HCT116 (cell line): ENCODE results near the gene TRRAP. TPM values are rescaled to one million over a fixed set of nuclear protein-coding genes. Genes with fewer than 3 reads are reported as not detected.

ENCODE experiments used
- ATAC-seq: fragments of 200-7000 bp; cut with Tn5 transposase; 2 replicates; pipeline ENCODE4 v1.9.1; 2020; ENCODE audit warnings: mild to moderate bottlenecking, moderate library complexity
- BruUV-seq: library from RNA; stranded (reverse); fragments of 400-500 nt; replicated peaks from 2 replicates; lab custom pipeline; 2021; lab: Mats Ljungman, UMichigan
- CTCF ChIA-PET: fragments of 300-600 bp; sonication (Branson Sonifier 250); formaldehyde crosslinking; loops from one replicate; lab custom pipeline; 2021; ENCODE audit warnings: antibody characterized with exemption; lab: Charles Lee
- POLR2A ChIA-PET: fragments of 300-600, 350-600 bp; sonication (Branson Sonifier 250); formaldehyde crosslinking; loops from one replicate; lab custom pipeline; 2021; ENCODE audit warnings: antibody characterized with exemption; lab: Charles Lee
- RAD21 ChIA-PET, 2 experiments: fragments of 300-600 bp; sonication (Branson Sonifier 250); formaldehyde crosslinking; loops; one replicate each; lab custom pipeline; 2023; ENCODE audit warnings: low total read pairs in 2 of 2; ENCODE audit not compliant: uncharacterized antibody in 2 of 2, unreplicated experiment in 2 of 2, low non-redundant PET in 1 of 2; lab: Charles Lee
- DNase-seq: peaks from one replicate; pipeline ENCODE4 v3.0.0-alpha.2; 2010; ENCODE audit warnings: low read depth, low spot score
- H2AFZ ChIP-seq: fragments of 200-600 bp; shearing (Covaris generic), sonication (generic); 2 replicates; pipeline ENCODE4 v1.6.1; 2017; ENCODE audit warnings: low read depth, mixed run types, mixed read lengths, antibody characterized with exemption, low read length; ENCODE audit not compliant: poor library complexity, severe bottlenecking
- H3K27ac ChIP-seq: 2 replicates; pipeline ENCODE4 v1.5.1; 2012; ENCODE audit warnings: low read depth, low read length
- H3K27me3 ChIP-seq: fragments of 200-600 bp; sonication (generic); 2 replicates; pipeline ENCODE4 v1.6.1; 2016; ENCODE audit warnings: mixed run types, low read length, mixed read lengths; ENCODE audit not compliant: insufficient read depth
- H3K36me3 ChIP-seq, 2 experiments: fragments of 200-500 bp in 1 of 2; fragments of 200-600 bp in 1 of 2; sonication (Bioruptor generic) in 1 of 2; sonication (generic) in 1 of 2; 2 replicates each; pipeline versions ENCODE4 v1.5.1 to v1.6.1; 2014 to 2016; ENCODE audit warnings: low read length in 2 of 2, inconsistent platforms in 1 of 2, mixed read lengths in 1 of 2, mixed run types in 1 of 2; ENCODE audit not compliant: insufficient read depth in 2 of 2, control insufficient read depth in 1 of 2
- H3K4me1 ChIP-seq, 2 experiments: fragments of 200-600 bp in 1 of 2; sonication (generic) in 1 of 2; 2 replicates each; pipeline versions ENCODE4 v1.5.1 to v1.6.1; 2012 to 2017; ENCODE audit warnings: low read length in 2 of 2, inconsistent platforms in 1 of 2, mild to moderate bottlenecking in 1 of 2, mixed read lengths in 1 of 2, mixed run types in 1 of 2, moderate library complexity in 1 of 2; ENCODE audit not compliant: insufficient read depth in 2 of 2, control insufficient read depth in 1 of 2
- H3K4me2 ChIP-seq: fragments of 200-600 bp; sonication (generic); 2 replicates; pipeline ENCODE4 v1.6.1; 2017; ENCODE audit warnings: mixed run types, low read length, mixed read lengths
- H3K4me3 ChIP-seq, 2 experiments: fragments of 200-600 bp in 1 of 2; sonication (generic) in 1 of 2; replicated peaks in 1 of 2; 2 replicates each; pipeline ENCODE4 v1.5.1; 2011 to 2016; ENCODE audit warnings: low read length in 2 of 2, control low read depth in 1 of 2, low read depth in 1 of 2, mild to moderate bottlenecking in 1 of 2, mixed read lengths in 1 of 2, mixed run types in 1 of 2
- H3K79me2 ChIP-seq: fragments of 200-600 bp; sonication (generic); 2 replicates; pipeline ENCODE4 v1.6.1; 2017; ENCODE audit warnings: mild to moderate bottlenecking, mixed run types, low read length, moderate library complexity, mixed read lengths; ENCODE audit not compliant: insufficient read depth
- H3K9ac ChIP-seq: fragments of 200-600 bp; sonication (generic); 2 replicates; pipeline ENCODE4 v1.6.1; 2016; ENCODE audit warnings: low read length, mixed read lengths
- H3K9me2 ChIP-seq: fragments of 200-600 bp; sonication (generic), shearing (Covaris generic); 2 replicates; pipeline ENCODE4 v1.6.1; 2017; ENCODE audit warnings: mixed run types, mild to moderate bottlenecking, moderate library complexity; ENCODE audit not compliant: insufficient read depth
- H3K9me3 ChIP-seq, 2 experiments: fragments of 200-500 bp in 1 of 2; fragments of 200-600 bp in 1 of 2; sonication (Bioruptor generic) in 1 of 2; sonication (generic) in 1 of 2; 2 replicates each; pipeline ENCODE4 v1.6.1; 2014 to 2017; ENCODE audit warnings: low read length in 2 of 2, mixed read lengths in 2 of 2, inconsistent platforms in 1 of 2, low read depth in 1 of 2, mild to moderate bottlenecking in 1 of 2, mixed run types in 1 of 2, moderate library complexity in 1 of 2; ENCODE audit not compliant: control insufficient read depth in 1 of 2, insufficient read depth in 1 of 2
- H4K20me1 ChIP-seq: fragments of 200-600 bp; sonication (generic), shearing (Covaris generic); 2 replicates; pipeline ENCODE4 v1.6.1; 2017; ENCODE audit warnings: mixed run types, mild to moderate bottlenecking, moderate library complexity; ENCODE audit not compliant: insufficient read depth
- CBX3 ChIP-seq: IDR thresholded peaks from 2 replicates; pipeline ENCODE4 v1.6.1; 2012; ENCODE audit warnings: low read depth
- CEBPB ChIP-seq: IDR thresholded peaks from 2 replicates; pipeline ENCODE4 v1.6.1; 2012; ENCODE audit warnings: low read depth
- EZH2 ChIP-seq: fragments of 200-600 bp; sonication (generic); IDR thresholded peaks from 2 replicates; pipeline ENCODE4 v1.6.1; 2017; ENCODE audit warnings: antibody characterized with exemption, mixed run types
- FOSL1 ChIP-seq: IDR thresholded peaks from 2 replicates; pipeline ENCODE4 v1.6.1; 2012; ENCODE audit warnings: low read depth
- POLR2AphosphoS5 ChIP-seq: IDR thresholded peaks from 2 replicates; pipeline ENCODE4 v1.6.1; 2011; ENCODE audit warnings: mild to moderate bottlenecking, low read depth, low read length, moderate library complexity
- SP1 ChIP-seq: IDR thresholded peaks from 2 replicates; pipeline ENCODE4 v1.6.1; 2012; ENCODE audit warnings: low read depth
- TCF7L2 ChIP-seq: IDR thresholded peaks from 2 replicates; pipeline ENCODE4 v1.7.0; 2011; ENCODE audit warnings: borderline replicate concordance, inconsistent platforms; ENCODE audit not compliant: insufficient read depth, insufficient read length; ENCODE audit errors: extremely low read depth
- YY1 ChIP-seq: IDR thresholded peaks from 2 replicates; pipeline ENCODE4 v1.6.1; 2011; ENCODE audit warnings: low read length, low read depth, moderate library complexity, mild to moderate bottlenecking; ENCODE audit not compliant: insufficient replicate concordance; ENCODE audit errors: extremely low read depth
- intact Hi-C: fragments of 100-400 bp; cut with micrococcal nuclease; formaldehyde crosslinking; loops from 2 replicates; pipeline ENCODE4 v1.10.0; 2022
- total RNA-seq: library from RNA; stranded (reverse); gene quantifications from one replicate; pipeline ENCODE4 v1.2.1, GENCODE V29; 2021; ENCODE audit not compliant: unreplicated experiment
- TF ChIP-seq, protein P1 (sequence below): IDR thresholded peaks from 2 replicates; pipeline ENCODE4 v1.6.1; 2012; ENCODE audit warnings: low read depth
- TF ChIP-seq, protein P2 (sequence below): IDR thresholded peaks from 2 replicates; pipeline ENCODE4 v1.6.1; 2012
- TF ChIP-seq, protein P3 (sequence below), 3 experiments: fragments of 200-600 bp in 1 of 3; sonication (generic) in 1 of 3; IDR thresholded peaks in 2 of 3; conservative IDR thresholded peaks in 1 of 3; 2 replicates each; pipeline ENCODE4 v1.5.1; 2012 to 2017; ENCODE audit warnings: low read depth in 2 of 3, low read length in 2 of 3, antibody characterized with exemption in 1 of 3, borderline replicate concordance in 1 of 3, control low read depth in 1 of 3, mild to moderate bottlenecking in 1 of 3, mixed read lengths in 1 of 3, mixed run types in 1 of 3, moderate library complexity in 1 of 3; ENCODE audit not compliant: insufficient read depth in 1 of 3

Gene TRRAP
- total RNA-seq, 1 experiment from 2014 or later: 44.5 TPM

DNA sequence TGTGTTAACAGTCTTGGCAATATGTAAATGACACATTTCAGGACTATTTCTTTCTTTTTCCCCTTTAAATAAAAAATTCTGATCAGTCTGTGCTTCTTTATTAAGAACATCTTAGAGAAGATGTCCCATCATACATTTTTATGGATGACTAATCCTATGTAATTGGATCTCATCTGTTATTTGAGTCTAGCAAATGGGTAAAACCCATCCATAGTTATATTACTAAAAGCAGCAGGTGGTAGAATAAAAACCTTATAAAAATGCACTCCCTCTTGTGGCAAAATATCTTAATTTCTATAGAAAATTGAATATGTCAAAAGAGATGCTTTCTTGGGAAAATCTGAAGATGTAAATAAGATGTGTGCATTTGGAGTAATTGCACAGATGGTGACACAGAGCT, 35.3 kb downstream of the TRRAP start (continued):
- TF ChIP-seq, protein P1, sequence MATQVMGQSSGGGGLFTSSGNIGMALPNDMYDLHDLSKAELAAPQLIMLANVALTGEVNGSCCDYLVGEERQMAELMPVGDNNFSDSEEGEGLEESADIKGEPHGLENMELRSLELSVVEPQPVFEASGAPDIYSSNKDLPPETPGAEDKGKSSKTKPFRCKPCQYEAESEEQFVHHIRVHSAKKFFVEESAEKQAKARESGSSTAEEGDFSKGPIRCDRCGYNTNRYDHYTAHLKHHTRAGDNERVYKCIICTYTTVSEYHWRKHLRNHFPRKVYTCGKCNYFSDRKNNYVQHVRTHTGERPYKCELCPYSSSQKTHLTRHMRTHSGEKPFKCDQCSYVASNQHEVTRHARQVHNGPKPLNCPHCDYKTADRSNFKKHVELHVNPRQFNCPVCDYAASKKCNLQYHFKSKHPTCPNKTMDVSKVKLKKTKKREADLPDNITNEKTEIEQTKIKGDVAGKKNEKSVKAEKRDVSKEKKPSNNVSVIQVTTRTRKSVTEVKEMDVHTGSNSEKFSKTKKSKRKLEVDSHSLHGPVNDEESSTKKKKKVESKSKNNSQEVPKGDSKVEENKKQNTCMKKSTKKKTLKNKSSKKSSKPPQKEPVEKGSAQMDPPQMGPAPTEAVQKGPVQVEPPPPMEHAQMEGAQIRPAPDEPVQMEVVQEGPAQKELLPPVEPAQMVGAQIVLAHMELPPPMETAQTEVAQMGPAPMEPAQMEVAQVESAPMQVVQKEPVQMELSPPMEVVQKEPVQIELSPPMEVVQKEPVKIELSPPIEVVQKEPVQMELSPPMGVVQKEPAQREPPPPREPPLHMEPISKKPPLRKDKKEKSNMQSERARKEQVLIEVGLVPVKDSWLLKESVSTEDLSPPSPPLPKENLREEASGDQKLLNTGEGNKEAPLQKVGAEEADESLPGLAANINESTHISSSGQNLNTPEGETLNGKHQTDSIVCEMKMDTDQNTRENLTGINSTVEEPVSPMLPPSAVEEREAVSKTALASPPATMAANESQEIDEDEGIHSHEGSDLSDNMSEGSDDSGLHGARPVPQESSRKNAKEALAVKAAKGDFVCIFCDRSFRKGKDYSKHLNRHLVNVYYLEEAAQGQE: no peak

DNA sequence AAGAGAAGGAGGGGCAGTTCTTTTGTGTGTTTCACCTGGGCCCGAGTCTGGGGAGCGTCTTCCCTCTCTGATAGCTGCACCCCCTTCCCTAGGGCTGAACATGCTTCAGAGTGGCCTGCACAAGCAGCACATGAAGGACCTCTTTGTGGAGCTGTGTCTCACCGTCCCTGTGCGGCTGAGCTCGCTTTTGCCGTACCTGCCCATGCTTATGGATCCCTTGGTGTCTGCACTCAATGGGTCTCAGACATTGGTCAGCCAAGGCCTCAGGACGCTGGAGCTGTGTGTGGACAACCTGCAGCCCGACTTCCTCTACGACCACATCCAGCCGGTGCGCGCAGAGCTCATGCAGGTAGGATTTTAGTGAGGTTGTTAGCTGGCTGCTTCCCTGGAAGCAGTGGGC, 39.0 kb downstream of the TRRAP start:
- H3K9me3 ChIP-seq: no peaks in the 10 kb centered on the region
- no peak for DNase-seq
- no peak overlapping the region for H3K4me3 ChIP-seq
- H2AFZ ChIP-seq: no peak overlapping the region
- H3K9me2 ChIP-seq: no peaks in the 10 kb centered on the region
- no peaks in the 10 kb centered on the region for H4K20me1 ChIP-seq
- H3K4me1 ChIP-seq: no peaks in the 10 kb centered on the region
- no peak for TF ChIP-seq POLR2AphosphoS5
- TF ChIP-seq, protein P1: no peak
- TF ChIP-seq TCF7L2: no peak
- TF ChIP-seq, protein P2, sequence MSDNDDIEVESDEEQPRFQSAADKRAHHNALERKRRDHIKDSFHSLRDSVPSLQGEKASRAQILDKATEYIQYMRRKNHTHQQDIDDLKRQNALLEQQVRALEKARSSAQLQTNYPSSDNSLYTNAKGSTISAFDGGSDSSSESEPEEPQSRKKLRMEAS: no peak
- no peak for TF ChIP-seq FOSL1
- TF ChIP-seq, protein P3, sequence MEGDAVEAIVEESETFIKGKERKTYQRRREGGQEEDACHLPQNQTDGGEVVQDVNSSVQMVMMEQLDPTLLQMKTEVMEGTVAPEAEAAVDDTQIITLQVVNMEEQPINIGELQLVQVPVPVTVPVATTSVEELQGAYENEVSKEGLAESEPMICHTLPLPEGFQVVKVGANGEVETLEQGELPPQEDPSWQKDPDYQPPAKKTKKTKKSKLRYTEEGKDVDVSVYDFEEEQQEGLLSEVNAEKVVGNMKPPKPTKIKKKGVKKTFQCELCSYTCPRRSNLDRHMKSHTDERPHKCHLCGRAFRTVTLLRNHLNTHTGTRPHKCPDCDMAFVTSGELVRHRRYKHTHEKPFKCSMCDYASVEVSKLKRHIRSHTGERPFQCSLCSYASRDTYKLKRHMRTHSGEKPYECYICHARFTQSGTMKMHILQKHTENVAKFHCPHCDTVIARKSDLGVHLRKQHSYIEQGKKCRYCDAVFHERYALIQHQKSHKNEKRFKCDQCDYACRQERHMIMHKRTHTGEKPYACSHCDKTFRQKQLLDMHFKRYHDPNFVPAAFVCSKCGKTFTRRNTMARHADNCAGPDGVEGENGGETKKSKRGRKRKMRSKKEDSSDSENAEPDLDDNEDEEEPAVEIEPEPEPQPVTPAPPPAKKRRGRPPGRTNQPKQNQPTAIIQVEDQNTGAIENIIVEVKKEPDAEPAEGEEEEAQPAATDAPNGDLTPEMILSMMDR (IDR thresholded peaks at IDR 0.05 in 2 of 3, conservative IDR thresholded peaks at IDR 0.05 in 1 of 3; ENCODE audit: borderline replicate concordance in 1 of 3, insufficient read depth in 1 of 3, low read depth in 2 of 3, low read length in 2 of 3): no peak
- no peak for TF ChIP-seq YY1
- no peak for TF ChIP-seq CEBPB
- no peak for TF ChIP-seq SP1
- TF ChIP-seq EZH2: no peak
- no peak for TF ChIP-seq CBX3
- TF ChIP-seq, all 23 proteins: peak for 0
- ChIA-PET RAD21 (no interaction called here), POLR2A (no interaction called here), CTCF (no interaction called here)
- Histone ChIP-seq H3K79me2 (no peaks in the 10 kb centered on the region), H3K27me3 (no peaks in the 10 kb centered on the region), H3K4me2 (no peak overlapping the region), H3K9ac (no peak overlapping the region), H3K27ac (no peak overlapping the region), H3K36me3 (peaks cover 39 to 46% of the 10 kb centered on the region in 2 experiments; a peak in 3 of 4 replicates)
- no peak for ATAC-seq
- intact Hi-C loops: no loop called here
- no TSS peak for BruUV-seq
